ENCODE measurements around the gene PRKCH.

Gene PRKCH

DNA sequence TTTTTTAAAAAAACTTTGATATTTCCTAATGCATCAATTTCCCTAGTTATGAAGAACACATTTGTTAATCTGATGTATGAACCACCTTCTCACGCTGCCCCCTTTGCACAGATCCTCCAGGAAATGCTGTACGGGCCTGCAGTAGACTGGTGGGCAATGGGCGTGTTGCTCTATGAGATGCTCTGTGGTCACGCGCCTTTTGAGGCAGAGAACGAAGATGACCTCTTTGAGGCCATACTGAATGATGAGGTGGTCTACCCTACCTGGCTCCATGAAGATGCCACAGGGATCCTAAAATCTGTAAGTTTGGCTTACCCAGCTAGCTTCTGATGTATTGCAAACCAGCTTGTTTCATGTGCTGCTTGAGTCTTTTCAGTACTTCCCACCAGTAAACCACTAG is 208.9 kb downstream of the PRKCH start:
- peaks cover 24% of the 10 kb centered on the region for H3K4me1 ChIP-seq (ENCODE audit: insufficient read depth, low read length)
- peaks cover 16% of the 10 kb centered on the region for H4K20me1 ChIP-seq (ENCODE audit: insufficient read depth, low read length)
- H3K9me3 ChIP-seq (ENCODE audit: insufficient read depth, low read length, severe bottlenecking) = no peaks in the 10 kb centered on the region
- ATAC-seq (ENCODE audit: insufficient read depth, low read depth) (no peak), DNase-seq (no peak)
- H2AFZ ChIP-seq (ENCODE audit: low read depth, low read length) = no peak overlapping the region
- H3K79me2 ChIP-seq (ENCODE audit: insufficient read depth, low read length) = no peaks in the 10 kb centered on the region
- no peak overlapping the region for H3K4me2 ChIP-seq (ENCODE audit: insufficient read depth, low read length)
- peaks cover 92% of the 10 kb centered on the region for H3K36me3 ChIP-seq (ENCODE audit: insufficient read depth, low read length)
- no peaks in the 10 kb centered on the region for H3K27me3 ChIP-seq (ENCODE audit: insufficient read depth, low read length, poor library complexity)
- TF ChIP-seq EZH2 (IDR thresholded peaks at IDR 0.05; ENCODE audit: borderline replicate concordance, low read depth, low read length, severe bottlenecking) = no peak
- TF ChIP-seq, protein P1, sequence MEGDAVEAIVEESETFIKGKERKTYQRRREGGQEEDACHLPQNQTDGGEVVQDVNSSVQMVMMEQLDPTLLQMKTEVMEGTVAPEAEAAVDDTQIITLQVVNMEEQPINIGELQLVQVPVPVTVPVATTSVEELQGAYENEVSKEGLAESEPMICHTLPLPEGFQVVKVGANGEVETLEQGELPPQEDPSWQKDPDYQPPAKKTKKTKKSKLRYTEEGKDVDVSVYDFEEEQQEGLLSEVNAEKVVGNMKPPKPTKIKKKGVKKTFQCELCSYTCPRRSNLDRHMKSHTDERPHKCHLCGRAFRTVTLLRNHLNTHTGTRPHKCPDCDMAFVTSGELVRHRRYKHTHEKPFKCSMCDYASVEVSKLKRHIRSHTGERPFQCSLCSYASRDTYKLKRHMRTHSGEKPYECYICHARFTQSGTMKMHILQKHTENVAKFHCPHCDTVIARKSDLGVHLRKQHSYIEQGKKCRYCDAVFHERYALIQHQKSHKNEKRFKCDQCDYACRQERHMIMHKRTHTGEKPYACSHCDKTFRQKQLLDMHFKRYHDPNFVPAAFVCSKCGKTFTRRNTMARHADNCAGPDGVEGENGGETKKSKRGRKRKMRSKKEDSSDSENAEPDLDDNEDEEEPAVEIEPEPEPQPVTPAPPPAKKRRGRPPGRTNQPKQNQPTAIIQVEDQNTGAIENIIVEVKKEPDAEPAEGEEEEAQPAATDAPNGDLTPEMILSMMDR (IDR thresholded peaks at IDR 0.05; ENCODE audit: borderline replicate concordance, extremely low read depth, low read length, poor library complexity, severe bottlenecking) = no peak
- no peak overlapping the region for H3K9ac ChIP-seq (ENCODE audit: low read depth, low read length)
- H3K4me3 ChIP-seq (ENCODE audit: low read depth in 1 of 2, low read length in 2 of 2) = no peak overlapping the region
- no peak overlapping the region for H3K27ac ChIP-seq (ENCODE audit: low read length)

GRCh38 chr14:61530896-61531295 is 209.5 kb downstream of the PRKCH start:
- H3K4me3 ChIP-seq (ENCODE audit: low read depth in 1 of 2, low read length in 2 of 2) = no peak overlapping the region
- H3K27ac ChIP-seq (ENCODE audit: low read length) = no peak overlapping the region
- DNase-seq = no peak
- no peak overlapping the region for H2AFZ ChIP-seq (ENCODE audit: low read depth, low read length)
- no peak for TF ChIP-seq EZH2 (IDR thresholded peaks at IDR 0.05; ENCODE audit: borderline replicate concordance, low read depth, low read length, severe bottlenecking)
- TF ChIP-seq, protein P1 (IDR thresholded peaks at IDR 0.05; ENCODE audit: borderline replicate concordance, extremely low read depth, low read length, poor library complexity, severe bottlenecking) = no peak
- no peaks in the 10 kb centered on the region for H3K79me2 ChIP-seq (ENCODE audit: insufficient read depth, low read length)
- H3K4me2 ChIP-seq (ENCODE audit: insufficient read depth, low read length) = no peak overlapping the region
- no peaks in the 10 kb centered on the region for H3K27me3 ChIP-seq (ENCODE audit: insufficient read depth, low read length, poor library complexity)
- H3K4me1 ChIP-seq (ENCODE audit: insufficient read depth, low read length) = peaks cover 18% of the 10 kb centered on the region
- no peaks in the 10 kb centered on the region for H3K9me3 ChIP-seq (ENCODE audit: insufficient read depth, low read length, severe bottlenecking)
- H3K9ac ChIP-seq (ENCODE audit: low read depth, low read length) = no peak overlapping the region
- peaks cover 18% of the 10 kb centered on the region for H4K20me1 ChIP-seq (ENCODE audit: insufficient read depth, low read length)
- ATAC-seq (ENCODE audit: insufficient read depth, low read depth) = no peak
- H3K36me3 ChIP-seq (ENCODE audit: insufficient read depth, low read length) = peaks cover 92% of the 10 kb centered on the region

- Histone ChIP-seq H3K27ac (ENCODE audit: low read length) (no peak overlapping the region), H3K36me3 (ENCODE audit: insufficient read depth, low read length) (peaks cover 92% of the 10 kb centered on the region), H3K4me3 (ENCODE audit: low read depth in 1 of 2, low read length in 2 of 2) (no peak overlapping the region), H2AFZ (ENCODE audit: low read depth, low read length) (no peak overlapping the region), H4K20me1 (ENCODE audit: insufficient read depth, low read length) (peaks cover 12% of the 10 kb centered on the region), H3K9ac (ENCODE audit: low read depth, low read length) (no peak overlapping the region), H3K4me2 (ENCODE audit: insufficient read depth, low read length) (no peak overlapping the region), H3K79me2 (ENCODE audit: insufficient read depth, low read length) (no peaks in the 10 kb centered on the region), H3K27me3 (ENCODE audit: insufficient read depth, low read length, poor library complexity) (no peaks in the 10 kb centered on the region), H3K4me1 (ENCODE audit: insufficient read depth, low read length) (peaks cover 11% of the 10 kb centered on the region), H3K9me3 (ENCODE audit: insufficient read depth, low read length, severe bottlenecking) (no peaks in the 10 kb centered on the region)
- ATAC-seq (ENCODE audit: insufficient read depth, low read depth) (no peak), DNase-seq (no peak)
- TF ChIP-seq, protein P1 (IDR thresholded peaks at IDR 0.05; ENCODE audit: borderline replicate concordance, extremely low read depth, low read length, poor library complexity, severe bottlenecking) = no peak
- TF ChIP-seq EZH2 (IDR thresholded peaks at IDR 0.05; ENCODE audit: borderline replicate concordance, low read depth, low read length, severe bottlenecking) = no peak
Measured at GRCh38 chr14:61531465-61532122, 210.2 kb downstream of the PRKCH start.
